ENCODE data around the gene HDDC2.
"Not testable (repeated sequence)": the region's sequence is repeated elsewhere in the genome, so short reads cannot be mapped to it uniquely, and the experiment has no call there.

Gene HDDC2

GRCh38 chr6:125307150-125307838, 5.5 kb upstream of the HDDC2 start:
- DNase-seq (ENCODE audit: low spot score) (peak; percentile 29), FAIRE-seq (no peak)

- FAIRE-seq: no peak
- DNase-seq (ENCODE audit: low spot score): no peak
Observed at GRCh38 chr6:125306756-125307149, 5.0 kb upstream of the HDDC2 start.

- FAIRE-seq (no peak), DNase-seq (ENCODE audit: low spot score) (no peak)
Observed at GRCh38 chr6:125304970-125305660, 3.3 kb upstream of the HDDC2 start.

- DNase-seq (ENCODE audit: low spot score) (no peak), FAIRE-seq (no peak)
Observed at GRCh38 chr6:125303512-125303854, 1.7 kb upstream of the HDDC2 start.

GRCh38 chr6:125302840-125303511, 1.2 kb upstream of the HDDC2 start:
- no peak for FAIRE-seq
- DNase-seq (ENCODE audit: low spot score): no peak

GRCh38 chr6:125300992-125301434, 754 bp downstream of the HDDC2 start:
- DNase-seq (ENCODE audit: low spot score) (peak; percentile 13), FAIRE-seq (no peak)

GRCh38 chr6:125299257-125299656, 2.5 kb downstream of the HDDC2 start:
- FAIRE-seq: no peak
- no peak for DNase-seq (ENCODE audit: low spot score)

- DNase-seq (ENCODE audit: low spot score): no peak
- no peak for FAIRE-seq
Observed at GRCh38 chr6:125296471-125296870, 5.3 kb downstream of the HDDC2 start.

- DNase-seq (ENCODE audit: low spot score) (no peak), FAIRE-seq (no peak)
Observed at GRCh38 chr6:125294925-125295324, 6.8 kb downstream of the HDDC2 start.

- FAIRE-seq: no peak
- DNase-seq (ENCODE audit: low spot score): no peak
Observed at GRCh38 chr6:125294036-125294435, 7.7 kb downstream of the HDDC2 start.

- FAIRE-seq (no peak), DNase-seq (ENCODE audit: low spot score) (no peak)
Observed at GRCh38 chr6:125293587-125293986, 8.2 kb downstream of the HDDC2 start.

- DNase-seq (ENCODE audit: low spot score) (no peak), FAIRE-seq (no peak)
Observed at GRCh38 chr6:125287718-125288117, 14.0 kb downstream of the HDDC2 start.

GRCh38 chr6:125285936-125286335, 15.8 kb downstream of the HDDC2 start:
- DNase-seq (ENCODE audit: low spot score) (no peak), FAIRE-seq (no peak)

GRCh38 chr6:125285353-125285752, 16.4 kb downstream of the HDDC2 start:
- no peak for FAIRE-seq
- DNase-seq (ENCODE audit: low spot score): no peak

GRCh38 chr6:125282470-125282869, 19.3 kb downstream of the HDDC2 start:
- not testable (repeated sequence) for FAIRE-seq

GRCh38 chr6:125280370-125281035, 21.3 kb downstream of the HDDC2 start:
- FAIRE-seq; DNase-seq (ENCODE audit: low spot score): not testable (repeated sequence)

More at GRCh38 chr6:125282470-125282869, 19.3 kb downstream of the HDDC2 start:
- not testable (repeated sequence) for DNase-seq (ENCODE audit: low spot score)

- DNase-seq (ENCODE audit: low spot score) (no peak), FAIRE-seq (no peak)
Observed at GRCh38 chr6:125279961-125280360, 21.8 kb downstream of the HDDC2 start.

GRCh38 chr6:125277838-125278237, 23.9 kb downstream of the HDDC2 start:
- FAIRE-seq (no peak), DNase-seq (ENCODE audit: low spot score) (no peak)

GRCh38 chr6:125275779-125276178, 26.0 kb downstream of the HDDC2 start:
- FAIRE-seq (no peak), DNase-seq (ENCODE audit: low spot score) (no peak)

GRCh38 chr6:125274935-125275334, 26.8 kb downstream of the HDDC2 start:
- FAIRE-seq (no peak), DNase-seq (ENCODE audit: low spot score) (no peak)

- DNase-seq (ENCODE audit: low spot score) (peak; percentile 82), FAIRE-seq (peak; percentile 98)
Observed at GRCh38 chr6:125273965-125274364, 27.8 kb downstream of the HDDC2 start.

- FAIRE-seq (peak; percentile 5), DNase-seq (ENCODE audit: low spot score) (no peak)
Observed at GRCh38 chr6:125273251-125273650, 28.5 kb downstream of the HDDC2 start.
